ENCODE results near the gene KANSL1. TPM values are rescaled to one million over a fixed set of nuclear protein-coding genes. Genes with fewer than 3 reads are reported as not detected.

The KANSL1 gene
- total and polyA plus RNA-seq, 2 experiments from 2014 or later, result 49.0 to 206 TPM

- Histone ChIP-seq H3K27me3 (ENCODE audit: insufficient read depth) (no peaks in the 10 kb centered on the region), H3F3A (replicated peaks; ENCODE audit: low read depth) (0 out of 2 replicates have a peak, but pooled peaks cover 10% of the 10 kb centered on the region), H3K4me2 (no peak overlapping the region), H3K79me2 (replicated peaks; ENCODE audit: insufficient read depth) (peaks cover 85% of the 10 kb centered on the region), H3K9me2 (ENCODE audit: insufficient read depth) (no peaks in the 10 kb centered on the region), H3K4me1 (ENCODE audit: insufficient read depth) (peaks cover 15% of the 10 kb centered on the region), H4K20me1 (replicated peaks; ENCODE audit: insufficient read depth) (peaks cover 27% of the 10 kb centered on the region), H3K4me3 (no peak overlapping the region), H3K36me3 (ENCODE audit: insufficient read depth) (no peaks in the 10 kb centered on the region), H3K27ac (ENCODE audit: low read depth) (peak overlapping the region; percentile 17; the same call in 1 of the 2 replicates), H2AFZ (no peak overlapping the region)
- Mint-ChIP-seq H3K4me1 (peaks cover 13% of the 10 kb centered on the region), H3K36me3 (ENCODE audit: low read depth) (peaks cover 51% of the 10 kb centered on the region), H3K4me3 (no peak overlapping the region), H3K27ac (peak overlapping the region; percentile 48; the same call in 1 of the 2 replicates), H3K27me3 (ENCODE audit: insufficient read depth, low read depth, poor library complexity) (peaks cover 15% of the 10 kb centered on the region), H3K9me3 (peaks cover 24% of the 10 kb centered on the region)
- TF ChIP-seq ETS1 (IDR thresholded peaks at IDR 0.05) (no peak), EZH2phosphoT487 (IDR thresholded peaks at IDR 0.05; ENCODE audit: unreplicated experiment) (no peak), EZH2 (IDR thresholded peaks at IDR 0.05; ENCODE audit: low read depth, unreplicated experiment) (no peak), CTCF (conservative IDR thresholded peaks at IDR 0.05; ENCODE audit: low read depth in 2 of 2) (no peak), STAT1 (IDR thresholded peaks at IDR 0.05; ENCODE audit: unreplicated experiment) (no peak), REST (IDR thresholded peaks at IDR 0.05; ENCODE audit: unreplicated experiment) (no peak), CREB1 (CRISPR knock-in tag; IDR thresholded peaks at IDR 0.05; ENCODE audit: low read depth) (no peak), ZNF114 (CRISPR knock-in tag; IDR thresholded peaks at IDR 0.05) (no peak), JUNB (IDR thresholded peaks at IDR 0.05; ENCODE audit: unreplicated experiment) (no peak), NANOG (IDR thresholded peaks at IDR 0.05; ENCODE audit: borderline replicate concordance) (no peak), POLR2AphosphoS5 (IDR thresholded peaks at IDR 0.05; ENCODE audit: low read depth) (no peak), ZNF331 (CRISPR knock-in tag; IDR thresholded peaks at IDR 0.05; ENCODE audit: low read depth) (no peak)
- ATAC-seq (no peak), DNase-seq (ENCODE audit: low spot score) (no peak)
Observed at GRCh38 chr17:46195217-46195855, 2.1 kb upstream of the KANSL1 start.
